SK-N-MC (cell line): Measurements from ENCODE around the gene TRMU.

ENCODE experiments used
- DNase-seq: peaks from one replicate; pipeline ENCODE4 v3.0.0-alpha.2; 2011; ENCODE audit warnings: low read depth, low spot score
- H3K27ac ChIP-seq: fragments of 200-600 bp; sonication (generic); 2 replicates; pipeline ENCODE4 v1.5.1; 2016; ENCODE audit warnings: mixed run types
- H3K36me3 ChIP-seq: fragments of 200-600 bp; sonication (generic); 2 replicates; pipeline ENCODE4 v1.6.1; 2017; ENCODE audit warnings: antibody characterized with exemption, low read length, mixed read lengths; ENCODE audit not compliant: insufficient read depth
- H3K4me3 ChIP-seq: fragments of 200-600 bp; sonication (generic); 2 replicates; pipeline ENCODE4 v1.5.1; 2016
- H3K9ac ChIP-seq: fragments of 200-600 bp; sonication (generic); 2 replicates; pipeline ENCODE4 v1.8.0; 2017; ENCODE audit warnings: mixed run types, mixed read lengths; ENCODE audit not compliant: insufficient read length
- H3K9me3 ChIP-seq: fragments of 200-600 bp; sonication (generic); 2 replicates; pipeline ENCODE4 v1.6.1; 2017; ENCODE audit warnings: low read depth, mild to moderate bottlenecking, antibody characterized with exemption, low read length, moderate library complexity, mixed read lengths
- EZH2 ChIP-seq: fragments of 200-600 bp; sonication (generic); IDR thresholded peaks from one replicate; pipeline ENCODE4 v1.6.1; 2017; ENCODE audit warnings: antibody characterized with exemption
- FOXP2 ChIP-seq: optimal IDR thresholded peaks from 2 replicates; pipeline ENCODE3; 2011; ENCODE audit warnings: mild to moderate bottlenecking, moderate library complexity; ENCODE audit not compliant: insufficient read depth; ENCODE audit errors: extremely low read length, control extremely low read depth
- POLR2AphosphoS5 ChIP-seq: IDR thresholded peaks from 2 replicates; pipeline ENCODE4 v1.6.1; 2012; ENCODE audit warnings: mild to moderate bottlenecking, low read depth, low read length, borderline replicate concordance

TRMU gene

GRCh38 chr22:46351131-46351735 is 15.7 kb downstream of the TRMU start:
- TF ChIP-seq FOXP2: no peak
- TF ChIP-seq POLR2AphosphoS5: no peak
- TF ChIP-seq EZH2: no peak
- no peak overlapping the region for H3K4me3 ChIP-seq
- peaks cover 55% of the 10 kb centered on the region for H3K36me3 ChIP-seq
- no peaks in the 10 kb centered on the region for H3K9me3 ChIP-seq
- DNase-seq: no peak
- no peak overlapping the region for H3K27ac ChIP-seq
- no peak overlapping the region for H3K9ac ChIP-seq

- H3K36me3 ChIP-seq: peaks cover 49% of the 10 kb centered on the region
Measured at GRCh38 chr22:46351767-46352166, 16.3 kb downstream of the TRMU start.

GRCh38 chr22:46352276-46352675 is 16.8 kb downstream of the TRMU start:
- Histone ChIP-seq H3K4me3 (no peak overlapping the region), H3K9me3 (no peaks in the 10 kb centered on the region), H3K27ac (no peak overlapping the region), H3K9ac (no peak overlapping the region), H3K36me3 (peaks cover 46% of the 10 kb centered on the region)
- no peak for TF ChIP-seq POLR2AphosphoS5
- TF ChIP-seq EZH2: no peak
- no peak for TF ChIP-seq FOXP2
- DNase-seq: no peak

More at GRCh38 chr22:46351767-46352166, 16.3 kb downstream of the TRMU start:
- Histone ChIP-seq H3K27ac (no peak overlapping the region), H3K4me3 (no peak overlapping the region), H3K9ac (no peak overlapping the region), H3K9me3 (no peaks in the 10 kb centered on the region)
- no peak for TF ChIP-seq EZH2
- TF ChIP-seq POLR2AphosphoS5: no peak
- no peak for TF ChIP-seq FOXP2
- no peak for DNase-seq

GRCh38 chr22:46352691-46353386 is 17.3 kb downstream of the TRMU start:
- H3K9me3 ChIP-seq: no peaks in the 10 kb centered on the region
- no peak overlapping the region for H3K9ac ChIP-seq
- H3K27ac ChIP-seq: no peak overlapping the region
- no peak overlapping the region for H3K4me3 ChIP-seq
- DNase-seq: no peak
- TF ChIP-seq POLR2AphosphoS5 (no peak), FOXP2 (no peak)
- peaks cover 41% of the 10 kb centered on the region for H3K36me3 ChIP-seq

- no peak overlapping the region for H3K4me3 ChIP-seq
- peaks cover 35% of the 10 kb centered on the region for H3K36me3 ChIP-seq
- no peak overlapping the region for H3K27ac ChIP-seq
- DNase-seq: no peak
- no peaks in the 10 kb centered on the region for H3K9me3 ChIP-seq
- TF ChIP-seq EZH2: no peak
- no peak for TF ChIP-seq FOXP2
- TF ChIP-seq POLR2AphosphoS5: no peak
- H3K9ac ChIP-seq: no peak overlapping the region
Measured at GRCh38 chr22:46353483-46354105, 18.1 kb downstream of the TRMU start.

- DNase-seq: no peak
- Histone ChIP-seq H3K9me3 (no peaks in the 10 kb centered on the region), H3K27ac (no peak overlapping the region), H3K36me3 (peaks cover 33% of the 10 kb centered on the region), H3K4me3 (no peak overlapping the region), H3K9ac (no peak overlapping the region)
- TF ChIP-seq POLR2AphosphoS5: no peak
Measured at GRCh38 chr22:46354176-46354992, 18.9 kb downstream of the TRMU start.

GRCh38 chr22:46354993-46355305 is 19.4 kb downstream of the TRMU start:
- Histone ChIP-seq H3K36me3 (peaks cover 27% of the 10 kb centered on the region), H3K9me3 (no peaks in the 10 kb centered on the region), H3K27ac (no peak overlapping the region), H3K4me3 (no peak overlapping the region), H3K9ac (no peak overlapping the region)
- DNase-seq: no peak
- TF ChIP-seq FOXP2: no peak
- TF ChIP-seq EZH2: no peak
- TF ChIP-seq POLR2AphosphoS5: no peak

- TF ChIP-seq FOXP2: no peak
- no peak for TF ChIP-seq POLR2AphosphoS5
- no peak for TF ChIP-seq EZH2
- Histone ChIP-seq H3K9me3 (no peaks in the 10 kb centered on the region), H3K36me3 (peaks cover 22% of the 10 kb centered on the region), H3K9ac (no peak overlapping the region), H3K4me3 (no peak overlapping the region), H3K27ac (no peak overlapping the region)
- DNase-seq: no peak
Measured at GRCh38 chr22:46355369-46355995, 20.0 kb downstream of the TRMU start.
